Endothelial cell of umbilical vein (primary cell): ENCODE results near the gene TCF21. TPM values are rescaled to one million over a fixed set of nuclear protein-coding genes. Genes with fewer than 3 reads are reported as not detected.
"Not testable (repeated sequence)": the region's sequence is repeated elsewhere in the genome, so short reads cannot be mapped to it uniquely, and the experiment has no call there.

Source experiments
- BruUV-seq: library from RNA; stranded (reverse); fragments of 400-500 nt; replicated peaks from 2 replicates; lab custom pipeline; 2021; lab: Mats Ljungman, UMichigan
- CTCF ChIA-PET: fragments of 300-600, 350-600 bp; sonication (Branson Sonifier 250); formaldehyde crosslinking; loops from one replicate; lab custom pipeline; 2021; ENCODE audit warnings: antibody characterized with exemption, inconsistent platforms; lab: Charles Lee
- POLR2A ChIA-PET: fragments of 300-600, 350-600 bp; sonication (Branson Sonifier 250); formaldehyde crosslinking; loops from one replicate; lab custom pipeline; 2021; ENCODE audit warnings: antibody characterized with exemption, inconsistent platforms; lab: Charles Lee
- DNase-seq: peaks from one replicate; pipeline ENCODE4 v3.0.0-alpha.2; 2011; ENCODE audit warnings: low read depth, low spot score
- FAIRE-seq: peaks from 2 replicates; lab custom pipeline; 2011; peaks lifted over from hg19 to GRCh38; lab: Jason Lieb, UNC
- H2AFZ ChIP-seq: 2 replicates; pipeline ENCODE4 v1.6.0; 2012; ENCODE audit warnings: low read depth, low read length, control low read depth, inconsistent platforms
- H3K27ac ChIP-seq: 2 replicates; pipeline ENCODE4 v1.5.1; 2011; ENCODE audit warnings: low read depth, mild to moderate bottlenecking, control low read depth, low read length, moderate library complexity; ENCODE audit not compliant: insufficient read depth
- H3K27me3 ChIP-seq, 2 experiments: 2 replicates each; pipeline versions ENCODE4 v1.6.0 to v1.6.1; 2011; ENCODE audit warnings: low read length in 2 of 2, mixed read lengths in 1 of 2; ENCODE audit not compliant: control insufficient read depth in 2 of 2, insufficient read depth in 2 of 2
- H3K36me3 ChIP-seq, 2 experiments: 2 replicates in 1 of 2; 3 replicates in 1 of 2; pipeline ENCODE4 v1.5.1; 2011; ENCODE audit warnings: low read length in 2 of 2, mild to moderate bottlenecking in 1 of 2, moderate library complexity in 1 of 2; ENCODE audit not compliant: control insufficient read depth in 2 of 2, insufficient read depth in 2 of 2; ENCODE audit errors: extremely low read depth in 1 of 2
- H3K4me1 ChIP-seq: 3 replicates; pipeline ENCODE4 v1.5.1; 2011; ENCODE audit warnings: mild to moderate bottlenecking, low read length; ENCODE audit not compliant: control insufficient read depth, insufficient read depth; ENCODE audit errors: extremely low read depth
- H3K4me2 ChIP-seq: 2 replicates; pipeline ENCODE4 v1.6.1; 2011; ENCODE audit warnings: low read length, control low read depth, mixed read lengths; ENCODE audit not compliant: insufficient read depth
- H3K4me3 ChIP-seq, 3 experiments: fragments of 200-600 bp in 1 of 3; sonication (generic), shearing (Covaris generic) in 1 of 3; replicated peaks in 1 of 3; 2 replicates each; pipeline ENCODE4 v1.5.1; 2011 to 2016; ENCODE audit warnings: control low read depth in 3 of 3, low read length in 3 of 3, mild to moderate bottlenecking in 2 of 3, inconsistent platforms in 1 of 3, low read depth in 1 of 3, moderate library complexity in 1 of 3; ENCODE audit not compliant: insufficient read depth in 1 of 3
- H3K79me2 ChIP-seq: 2 replicates; pipeline ENCODE4 v1.6.0; 2012; ENCODE audit warnings: low read length, inconsistent platforms; ENCODE audit not compliant: control insufficient read depth, insufficient read depth
- H3K9ac ChIP-seq: replicated peaks from 2 replicates; pipeline ENCODE3; 2011; ENCODE audit warnings: low read length, control low read depth; ENCODE audit not compliant: insufficient read depth; ENCODE audit errors: extremely low read depth
- H3K9me1 ChIP-seq: replicated peaks from 3 replicates; pipeline ENCODE4 v1.6.0; 2011; ENCODE audit warnings: mild to moderate bottlenecking, low read length; ENCODE audit not compliant: control insufficient read depth, insufficient read depth; ENCODE audit errors: extremely low read depth
- H3K9me3 ChIP-seq: replicated peaks from 2 replicates; pipeline ENCODE4 v1.5.1; 2012; ENCODE audit warnings: low read length, inconsistent platforms; ENCODE audit not compliant: control insufficient read depth, insufficient read depth
- H4K20me1 ChIP-seq: replicated peaks from 2 replicates; pipeline ENCODE3; 2011; ENCODE audit warnings: mild to moderate bottlenecking, low read length; ENCODE audit not compliant: control insufficient read depth, insufficient read depth; ENCODE audit errors: extremely low read depth
- dilution Hi-C: fragments of 300-500 bp; cut with MboI; formaldehyde crosslinking; loops from one replicate; pipeline ENCODE4 v1.15.0; 2019; ENCODE audit warnings: low sequenced_read_pairs; ENCODE audit not compliant: extremely low pct_ligation_motif_present
- intact Hi-C: fragments of 100-400 bp; cut with micrococcal nuclease; formaldehyde crosslinking; loops from one replicate; pipeline ENCODE4 v1.10.0; 2022
- polyA plus RNA-seq, 4 experiments: library from polyadenylated mRNA; depleted of rRNA in 3 of 4; stranded (reverse) in 3 of 4; unstranded in 1 of 4; fragments of >200 nt; gene quantifications; 2 replicates each; pipeline versions ENCODE4 v1.2.1 to v1.2.3, GENCODE V29; 2011 to 2012; ENCODE audit warnings: missing spikeins in 1 of 4
- total RNA-seq: library from RNA; stranded (reverse); gene quantifications from 2 replicates; pipeline ENCODE4 v1.2.3, GENCODE V29; 2021

The TCF21 gene
- total and polyA plus RNA-seq, 2 donors (not counting 3 experiments of a cell fraction or from before 2014, with no cell fraction given): not detected

- peaks cover 8 to 18% of the 10 kb centered on the region in 2 experiments for H3K27me3 ChIP-seq
- H3K4me3 ChIP-seq, POLR2A ChIA-PET, H3K36me3 ChIP-seq, DNase-seq, H3K4me1 ChIP-seq, H3K9me3 ChIP-seq, intact Hi-C loops, H3K27ac ChIP-seq, H3K9me1 ChIP-seq, H3K4me2 ChIP-seq, H2AFZ ChIP-seq, H3K79me2 ChIP-seq, FAIRE-seq, H3K9ac ChIP-seq, dilution Hi-C loops, H4K20me1 ChIP-seq, BruUV-seq: not testable (repeated sequence)
- CTCF ChIA-PET: interaction anchor here (1.1 to 14.7 kb wide), 2 partner anchors 132 to 168 kb away, joined by 3 to 983 read pairs; no protein-coding TSS in a partner anchor
Observed at GRCh38 chr6:133931221-133931620, 42.3 kb downstream of the TCF21 start.

DNA sequence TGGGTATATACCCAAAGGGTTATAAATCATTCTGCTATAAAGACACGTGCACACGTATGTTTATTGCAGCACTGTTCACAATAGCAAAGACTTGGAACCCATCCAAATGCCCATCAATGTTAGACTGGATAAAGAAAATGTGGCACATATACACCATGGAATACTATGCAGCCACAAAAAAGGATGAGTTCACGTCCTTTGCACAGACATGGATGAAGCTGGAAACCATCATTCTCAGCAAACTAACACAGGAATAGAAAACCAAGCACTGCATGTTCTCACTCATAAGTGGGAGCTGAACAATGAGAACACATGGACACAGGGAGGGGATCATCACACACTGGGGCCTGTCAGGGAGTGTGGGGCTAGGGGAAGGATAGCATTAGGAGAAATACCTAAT, 47.4 kb downstream of the TCF21 start:
- CTCF ChIA-PET: interaction anchor here (2.3 to 4.7 kb wide), 3 partner anchors 12 to 161 kb away, joined by 14 to 21 read pairs (median 19); no protein-coding TSS in a partner anchor
- FAIRE-seq, DNase-seq, H2AFZ ChIP-seq, H3K4me1 ChIP-seq, H3K9me1 ChIP-seq, H3K4me2 ChIP-seq, H3K4me3 ChIP-seq, intact Hi-C loops, H4K20me1 ChIP-seq, H3K27ac ChIP-seq, H3K79me2 ChIP-seq, H3K9me3 ChIP-seq, POLR2A ChIA-PET, H3K9ac ChIP-seq, H3K36me3 ChIP-seq, BruUV-seq, dilution Hi-C loops: not testable (repeated sequence)
- peaks cover 8 to 12% of the 10 kb centered on the region in 2 experiments for H3K27me3 ChIP-seq
